Naive B cell (primary cell): ENCODE measurements around the gene CALML4. TPM values are rescaled to one million over a fixed set of nuclear protein-coding genes. Genes with fewer than 3 reads are reported as not detected.
"Not testable (repeated sequence)": the region's sequence is repeated elsewhere in the genome, so short reads cannot be mapped to it uniquely, and the experiment has no call there.

Experiments
- ATAC-seq, 2 donors: fragments of 150-1000 bp; cut with Tn5 transposase; 2 replicates each; pipeline ENCODE4 v1.10.0; 2021; ENCODE audit warnings: low read depth in 2 of 2, mild to moderate bottlenecking in 2 of 2, moderate library complexity in 2 of 2
- DNase-seq: peaks from one replicate; pipeline ENCODE4 v3.0.0; 2022
- H3K27ac Mint-ChIP-seq, 6 donors: one replicate each; pipeline ENCODE4 v1.8.0; 2020 to 2022; ENCODE audit warnings: mild to moderate bottlenecking in 6 of 6, mixed read lengths in 6 of 6, moderate library complexity in 5 of 6, inconsistent platforms in 2 of 6
- H3K27me3 Mint-ChIP-seq, 3 donors: one replicate each; pipeline ENCODE4 v1.8.0; 2021 to 2022; ENCODE audit warnings: mixed read lengths in 3 of 3, mild to moderate bottlenecking in 1 of 3
- H3K36me3 Mint-ChIP-seq, 2 donors: one replicate each; pipeline ENCODE4 v1.8.0; 2020 to 2022; ENCODE audit warnings: mixed read lengths in 2 of 2, inconsistent platforms in 1 of 2, mild to moderate bottlenecking in 1 of 2
- H3K4me1 Mint-ChIP-seq, 3 donors: one replicate each; pipeline ENCODE4 v1.8.0; 2020 to 2022; ENCODE audit warnings: mixed read lengths in 3 of 3, inconsistent platforms in 1 of 3, mild to moderate bottlenecking in 1 of 3, moderate library complexity in 1 of 3
- H3K4me3 Mint-ChIP-seq, 8 donors: one replicate each; pipeline ENCODE4 v1.8.0; 2020 to 2022; ENCODE audit warnings: mild to moderate bottlenecking in 8 of 8, mixed read lengths in 8 of 8, moderate library complexity in 8 of 8, inconsistent platforms in 2 of 8
- H3K9me3 Mint-ChIP-seq, 7 donors: one replicate each; pipeline ENCODE4 v1.8.0; 2020 to 2022; ENCODE audit warnings: mixed read lengths in 7 of 7, mild to moderate bottlenecking in 5 of 7, inconsistent platforms in 2 of 7, moderate library complexity in 1 of 7
- polyA plus RNA-seq, 6 donors: library from polyadenylated mRNA; unstranded; fragments of 300-500 nt; fragmentation: Illumina TruSeq; gene quantifications; one replicate each; pipeline ENCODE4 v1.2.3, GENCODE V29; 2021; ENCODE audit warnings: low read depth in 6 of 6

Gene CALML4
- polyA plus RNA-seq, 6 donors from 2014 or later: 0.61 TPM; not detected in 5

DNA sequence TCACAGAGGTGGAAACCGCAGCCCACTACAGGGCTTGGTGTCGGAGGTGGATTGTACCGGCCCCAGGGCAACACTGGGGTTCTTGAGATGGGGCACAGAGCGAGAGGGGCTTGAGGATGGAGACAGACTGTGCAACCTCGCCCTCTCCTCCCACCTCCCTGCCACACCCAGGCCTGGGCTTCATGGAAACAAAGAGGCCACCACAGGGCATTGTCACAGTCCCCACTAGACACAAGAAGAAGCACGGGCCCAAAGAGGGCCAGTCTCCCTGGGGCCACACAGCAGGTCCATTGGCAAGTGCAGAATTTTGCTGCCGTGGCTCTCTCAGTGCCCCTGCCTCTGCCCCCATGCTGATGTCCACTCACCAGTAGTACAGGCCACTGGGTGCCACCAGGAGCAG, 4.1 kb upstream of the CALML4 start:
- peak overlapping the region in 2 of 6 donors; percentile 25 to 86 for H3K27ac Mint-ChIP-seq
- H3K36me3 Mint-ChIP-seq: no peaks in the 10 kb centered on the region
- peaks cover 30 to 44% (median 33%) of the 10 kb centered on the region in 3 donors for H3K4me1 Mint-ChIP-seq
- H3K27me3 Mint-ChIP-seq: no peaks in the 10 kb centered on the region
- no peaks in the 10 kb centered on the region for H3K9me3 Mint-ChIP-seq
- H3K4me3 Mint-ChIP-seq: peak overlapping the region in 2 of 8 donors; percentile 60 to 61
- no peak for DNase-seq
- ATAC-seq: no peak

DNA sequence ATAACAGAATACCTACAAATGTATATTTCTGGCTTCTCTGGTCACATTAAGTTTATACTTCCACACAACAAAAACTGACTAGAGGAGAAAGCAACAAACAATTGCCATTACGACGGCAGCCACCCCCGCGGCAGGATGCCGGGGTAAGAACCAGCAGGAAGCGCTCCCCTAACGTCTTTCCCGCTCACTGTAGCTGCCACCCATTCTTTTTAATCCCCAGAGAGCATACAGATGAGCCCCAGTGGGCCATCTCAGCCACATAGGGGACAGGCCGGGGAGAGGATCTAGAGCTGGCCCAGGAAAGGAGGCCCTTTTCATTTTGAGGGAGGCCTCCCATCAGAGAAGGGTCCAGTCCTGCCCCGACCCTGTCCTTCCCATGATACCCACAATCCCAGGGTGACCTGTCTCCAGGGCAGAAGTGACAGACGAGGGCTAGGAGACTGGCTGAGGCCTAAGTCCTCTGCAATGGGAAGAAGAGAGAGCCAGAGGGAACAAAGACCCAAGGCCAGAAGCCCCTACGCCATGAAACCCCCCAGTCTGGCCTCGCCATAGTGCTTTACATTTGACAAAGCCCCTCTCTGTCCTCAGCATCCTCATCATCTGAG, 3.6 kb upstream of the CALML4 start:
- Mint-ChIP-seq H3K9me3 (no peaks in the 10 kb centered on the region), H3K27ac (peak overlapping the region in 4 of 6 donors; percentile 62 to 86 (median 74)), H3K4me3 (peak overlapping the region in 6 of 8 donors; percentile 8 to 44 (median 29)), H3K36me3 (no peaks in the 10 kb centered on the region), H3K4me1 (peaks cover 30 to 44% (median 33%) of the 10 kb centered on the region in 3 donors), H3K27me3 (no peaks in the 10 kb centered on the region)
- peak in 1 of 2 donors; percentile 11 for ATAC-seq
- DNase-seq: no peak

DNA sequence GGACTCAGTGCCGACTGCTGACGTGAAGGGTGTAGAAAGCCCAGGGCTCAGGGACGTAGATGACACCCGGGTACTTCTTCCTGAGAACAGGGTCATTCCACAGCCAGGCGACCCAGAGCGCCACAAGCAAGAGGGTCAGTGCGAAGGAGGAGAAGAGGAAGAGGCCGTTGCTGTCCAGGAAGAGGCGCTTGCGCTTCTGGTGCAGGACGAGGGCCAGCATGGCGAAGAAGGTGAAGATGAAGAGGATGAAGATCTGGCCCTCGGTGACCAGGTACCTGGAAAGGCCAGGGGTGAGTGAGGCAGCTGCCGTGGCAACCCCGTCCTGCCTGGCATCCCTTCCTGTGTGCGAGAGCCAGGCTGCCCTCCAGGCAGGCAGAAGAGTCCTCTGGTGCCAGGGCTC, 3.0 kb upstream of the CALML4 start:
- Mint-ChIP-seq H3K4me3 (peak overlapping the region in 2 of 8 donors; percentile 29 to 71), H3K9me3 (no peaks in the 10 kb centered on the region), H3K27ac (peak overlapping the region in 3 of 6 donors; percentile 48 to 86 (median 49)), H3K36me3 (no peaks in the 10 kb centered on the region), H3K4me1 (peaks cover 30 to 44% (median 33%) of the 10 kb centered on the region in 3 donors), H3K27me3 (no peaks in the 10 kb centered on the region)
- DNase-seq (no peak), ATAC-seq (no peak)

DNA sequence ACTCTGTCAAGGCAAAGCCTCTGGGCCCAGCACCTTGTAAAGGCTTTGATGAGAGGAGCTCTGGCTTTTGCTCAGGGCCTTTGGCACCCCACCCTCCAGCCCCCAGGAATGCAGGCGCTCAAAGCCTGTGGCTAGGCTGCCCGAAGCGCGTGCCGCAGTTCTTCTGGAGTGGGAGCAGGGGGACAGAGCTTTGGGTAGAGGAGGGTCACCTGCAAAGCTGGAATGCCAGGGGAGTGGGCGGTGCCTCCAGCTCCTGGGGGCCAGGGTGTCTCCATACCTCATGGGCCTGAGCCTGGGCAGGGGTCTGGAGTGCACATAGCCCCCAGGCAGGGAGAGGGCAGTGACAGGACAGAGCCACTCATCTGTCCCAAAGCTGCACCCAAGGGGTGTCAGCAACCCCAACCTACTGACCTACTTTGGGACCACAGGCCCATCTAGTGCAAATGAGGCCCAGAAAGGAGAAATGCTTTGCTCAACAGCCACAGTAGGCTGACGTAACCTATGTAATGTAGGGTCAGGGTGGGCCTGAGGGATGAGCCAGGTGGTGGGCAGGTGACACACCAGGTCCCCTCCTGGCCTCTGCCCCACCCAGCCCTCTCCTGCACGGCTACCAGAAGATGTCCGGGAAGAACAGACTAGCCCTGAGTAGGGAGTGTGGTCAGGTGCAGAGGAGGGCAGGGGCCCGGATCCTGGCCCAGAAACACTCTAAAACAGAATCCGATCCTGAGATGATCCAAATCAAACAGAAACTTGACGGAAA, 2.2 kb upstream of the CALML4 start:
- no peak overlapping the region for H3K4me3 Mint-ChIP-seq
- H3K27me3 Mint-ChIP-seq: no peaks in the 10 kb centered on the region
- no peaks in the 10 kb centered on the region for H3K9me3 Mint-ChIP-seq
- DNase-seq (no peak), ATAC-seq (no peak)
- H3K36me3 Mint-ChIP-seq: no peaks in the 10 kb centered on the region
- H3K27ac Mint-ChIP-seq: peak overlapping the region in 2 of 6 donors; percentile 29 to 47
- H3K4me1 Mint-ChIP-seq: peaks cover 30 to 44% (median 33%) of the 10 kb centered on the region in 3 donors

DNA sequence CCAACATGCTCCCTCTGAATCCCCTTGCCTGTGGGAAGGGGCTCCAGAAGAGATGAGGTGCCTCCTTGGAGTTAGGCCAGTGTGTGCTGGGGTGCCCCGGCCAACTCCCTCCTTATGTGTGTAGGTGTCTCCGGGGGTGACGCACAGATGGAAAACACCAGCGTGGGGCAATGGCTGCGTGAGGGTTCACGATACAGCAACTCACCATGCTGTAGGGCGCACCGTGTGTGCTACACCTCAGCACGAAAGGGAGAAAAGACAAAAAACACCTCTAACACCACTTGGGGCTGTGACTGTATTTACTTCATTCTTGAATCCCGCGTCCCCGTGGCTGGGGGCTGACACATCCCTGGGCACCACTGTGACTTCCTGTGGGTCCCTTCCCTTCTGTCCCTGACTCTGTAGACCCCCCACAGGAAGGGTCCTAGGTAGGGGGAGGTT, 1.6 kb upstream of the CALML4 start:
- H3K4me3 Mint-ChIP-seq: no peak overlapping the region
- no peaks in the 10 kb centered on the region for H3K9me3 Mint-ChIP-seq
- H3K4me1 Mint-ChIP-seq: peaks cover 30 to 47% (median 33%) of the 10 kb centered on the region in 3 donors
- ATAC-seq: no peak
- H3K36me3 Mint-ChIP-seq: no peaks in the 10 kb centered on the region
- H3K27ac Mint-ChIP-seq: peak overlapping the region in 1 of 6 donors; percentile 77
- no peak for DNase-seq
- H3K27me3 Mint-ChIP-seq: no peaks in the 10 kb centered on the region

DNA sequence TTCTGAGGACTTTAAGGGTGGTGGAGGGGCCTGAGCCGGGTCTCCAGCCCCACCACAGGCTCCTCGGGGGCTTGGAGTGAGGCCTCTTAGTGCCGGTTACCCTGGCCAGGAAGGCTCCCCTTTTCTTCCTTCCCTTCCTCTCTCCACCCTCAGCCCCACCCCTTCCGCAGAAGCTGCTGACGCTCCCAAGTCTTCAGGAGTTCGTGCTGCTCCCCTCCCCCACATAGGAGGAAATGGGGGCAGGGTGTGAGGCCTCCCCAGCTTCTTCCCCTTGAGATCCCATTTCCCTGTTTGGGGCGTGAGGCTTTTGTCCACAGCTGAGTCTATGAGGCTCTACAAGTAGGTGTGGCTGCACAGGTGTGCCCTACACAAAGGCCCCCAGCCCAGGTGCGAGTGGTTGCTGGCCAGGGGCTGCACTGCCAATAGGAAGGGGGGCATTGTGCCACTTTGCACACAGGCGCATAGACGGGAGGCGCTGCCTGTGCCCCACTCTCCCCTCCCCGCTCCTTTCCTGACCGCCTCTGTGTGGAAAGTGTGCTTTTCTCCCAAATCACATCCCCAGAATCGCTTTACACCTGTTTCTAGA, 915 bp upstream of the CALML4 start:
- ATAC-seq (no peak), DNase-seq (no peak)
- Mint-ChIP-seq H3K27ac (peak overlapping the region in 2 of 6 donors; percentile 56 to 77), H3K9me3 (no peaks in the 10 kb centered on the region), H3K36me3 (no peaks in the 10 kb centered on the region), H3K4me1 (peaks cover 27 to 49% (median 33%) of the 10 kb centered on the region in 3 donors), H3K4me3 (peak overlapping the region in 1 of 8 donors; percentile 5), H3K27me3 (no peaks in the 10 kb centered on the region)

DNA sequence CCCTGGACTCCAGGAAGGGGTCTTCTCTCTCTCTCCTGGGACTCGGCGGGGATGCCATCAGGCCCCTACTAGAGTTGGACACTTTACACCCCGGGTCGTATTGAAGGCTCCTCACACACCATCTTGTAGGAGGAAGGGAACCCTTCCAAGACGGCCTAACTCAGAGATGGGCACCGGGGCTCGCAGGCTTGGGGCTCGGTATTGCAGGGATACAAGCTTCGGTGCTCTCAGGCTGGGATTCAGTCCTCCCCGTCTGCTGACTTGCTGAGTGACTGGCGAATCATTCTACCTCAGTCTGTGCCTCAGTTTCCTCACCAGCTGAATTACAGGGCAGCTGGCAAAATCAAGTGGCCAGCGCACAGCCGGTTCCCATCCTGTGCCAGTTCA, 419 bp upstream of the CALML4 start:
- Mint-ChIP-seq H3K4me3 (peak overlapping the region in 1 of 8 donors; percentile 25), H3K9me3 (no peaks in the 10 kb centered on the region), H3K36me3 (no peaks in the 10 kb centered on the region), H3K4me1 (peaks cover 27 to 44% (median 29%) of the 10 kb centered on the region in 3 donors), H3K27me3 (no peaks in the 10 kb centered on the region), H3K27ac (peak overlapping the region in 1 of 6 donors; percentile 57)
- no peak for ATAC-seq
- DNase-seq: no peak

DNA sequence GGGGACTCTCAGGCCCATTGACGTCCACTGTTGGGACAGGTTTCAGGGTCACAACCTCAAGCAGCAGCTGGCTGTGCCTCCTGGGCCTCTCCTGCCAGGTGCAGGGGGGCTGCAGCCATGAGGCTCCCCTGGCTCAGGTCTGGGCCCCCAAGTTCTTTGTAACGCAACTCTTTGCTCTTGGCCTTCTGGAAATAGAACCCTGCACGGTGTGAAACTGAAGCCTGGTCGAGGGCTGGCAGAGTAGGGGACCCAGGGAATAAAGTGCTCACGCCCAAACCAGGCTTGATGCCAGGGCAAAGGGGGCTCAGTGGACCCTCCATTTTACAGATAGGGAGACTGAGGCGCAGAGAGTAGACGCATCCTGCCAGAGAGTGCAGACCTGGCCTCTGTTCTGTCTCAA, 771 bp downstream of the CALML4 start:
- no peak overlapping the region for H3K27ac Mint-ChIP-seq
- H3K9me3 Mint-ChIP-seq: no peaks in the 10 kb centered on the region
- H3K27me3 Mint-ChIP-seq: no peaks in the 10 kb centered on the region
- no peak overlapping the region for H3K4me3 Mint-ChIP-seq
- ATAC-seq (no peak), DNase-seq (no peak)
- H3K36me3 Mint-ChIP-seq: no peaks in the 10 kb centered on the region
- H3K4me1 Mint-ChIP-seq: peaks cover 18 to 32% (median 19%) of the 10 kb centered on the region in 3 donors

DNA sequence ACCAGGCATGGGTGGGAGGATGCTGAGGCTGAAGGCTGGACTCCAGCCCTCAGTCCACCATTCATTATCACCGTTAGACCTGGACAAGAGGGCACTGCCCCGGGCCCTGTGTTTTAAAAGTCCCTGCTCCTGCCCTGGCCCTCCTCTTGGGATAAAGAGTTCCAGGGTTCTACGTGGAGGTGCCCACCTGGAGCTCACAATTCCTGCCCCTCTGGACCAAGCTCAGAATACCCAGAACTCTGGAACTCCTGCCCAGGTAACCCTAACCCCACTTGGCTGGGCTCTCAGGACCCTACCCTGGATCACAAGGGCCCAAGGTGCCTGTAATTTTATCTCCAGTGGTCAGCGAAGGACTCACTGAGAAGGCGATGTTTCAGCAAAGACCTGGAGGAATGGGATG, 1.2 kb downstream of the CALML4 start:
- Mint-ChIP-seq H3K4me3 (no peak overlapping the region), H3K36me3 (no peaks in the 10 kb centered on the region), H3K27me3 (no peaks in the 10 kb centered on the region), H3K27ac (no peak overlapping the region), H3K4me1 (peaks cover 15 to 28% (median 15%) of the 10 kb centered on the region in 3 donors), H3K9me3 (no peaks in the 10 kb centered on the region)
- DNase-seq (no peak), ATAC-seq (no peak)

DNA sequence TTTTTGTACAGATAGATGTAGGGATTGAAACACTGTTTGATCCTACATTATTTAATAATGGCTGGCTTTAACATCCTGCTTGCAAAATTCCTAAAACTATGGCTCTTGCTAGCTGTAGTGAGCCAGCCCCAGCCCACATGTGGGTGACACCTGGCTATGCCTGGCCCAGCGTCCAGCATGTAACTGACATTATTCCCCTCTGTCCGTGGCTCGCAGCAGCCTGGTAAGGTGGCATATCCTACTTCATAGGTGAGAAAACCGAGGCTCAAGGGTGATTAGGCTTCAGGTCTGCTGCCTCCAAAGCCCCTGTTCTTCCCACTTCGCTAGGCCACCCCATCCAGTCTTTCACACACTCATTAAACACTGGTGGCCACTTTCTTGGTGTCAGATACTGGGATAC, 1.6 kb downstream of the CALML4 start:
- ATAC-seq (no peak), DNase-seq (no peak)
- H3K27ac Mint-ChIP-seq: no peak overlapping the region
- no peaks in the 10 kb centered on the region for H3K9me3 Mint-ChIP-seq
- no peaks in the 10 kb centered on the region for H3K27me3 Mint-ChIP-seq
- H3K4me3 Mint-ChIP-seq: no peak overlapping the region
- no peaks in the 10 kb centered on the region for H3K36me3 Mint-ChIP-seq
- H3K4me1 Mint-ChIP-seq: peaks cover 10 to 24% (median 10%) of the 10 kb centered on the region in 3 donors

DNA sequence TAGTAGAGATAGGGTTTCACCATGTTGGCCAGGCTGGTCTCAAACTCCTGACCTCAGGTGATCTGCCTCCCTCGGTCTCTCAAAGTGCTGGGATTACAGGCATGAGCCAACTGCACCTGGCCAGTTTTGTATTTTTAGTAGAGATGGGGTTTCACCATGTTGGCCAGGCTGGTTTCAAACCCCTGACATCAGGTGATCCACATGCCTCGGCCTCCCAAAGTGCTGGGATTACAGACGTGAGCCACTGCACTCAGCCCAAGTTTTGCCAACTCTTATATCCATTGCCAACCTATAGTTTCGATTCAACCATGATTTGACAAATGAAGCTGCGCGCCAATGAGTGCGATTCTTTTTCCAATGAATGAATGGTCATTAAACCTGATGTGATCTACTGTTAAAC, 2.1 kb downstream of the CALML4 start:
- H3K4me3 Mint-ChIP-seq, DNase-seq, H3K27me3 Mint-ChIP-seq, ATAC-seq, H3K9me3 Mint-ChIP-seq, H3K36me3 Mint-ChIP-seq, H3K27ac Mint-ChIP-seq: not testable (repeated sequence)
- peaks cover 6 to 19% (median 6%) of the 10 kb centered on the region in 3 donors for H3K4me1 Mint-ChIP-seq

DNA sequence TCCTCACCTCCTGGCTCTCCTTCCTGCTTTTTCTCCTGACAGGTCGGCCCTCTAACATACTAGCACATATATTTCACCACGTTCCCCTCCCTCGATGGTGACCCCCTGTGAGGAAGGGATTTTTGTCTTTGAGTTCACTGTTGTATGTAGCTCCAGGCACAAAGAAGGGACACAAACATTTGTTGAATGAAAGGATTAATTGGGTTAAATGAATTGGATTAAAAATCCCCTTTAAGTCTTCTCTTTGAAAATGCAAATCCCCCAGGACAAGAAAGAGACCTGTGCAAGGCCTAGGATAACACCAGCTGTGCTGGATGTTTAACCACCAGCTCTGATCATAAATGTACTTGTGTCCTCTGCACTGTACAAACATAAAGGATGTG, 3.3 kb downstream of the CALML4 start:
- ATAC-seq: no peak
- no peaks in the 10 kb centered on the region for H3K36me3 Mint-ChIP-seq
- H3K27ac Mint-ChIP-seq: peak overlapping the region in 4 of 6 donors; percentile 14 to 74 (median 50)
- no peak for DNase-seq
- H3K4me3 Mint-ChIP-seq: no peak overlapping the region
- H3K27me3 Mint-ChIP-seq: no peaks in the 10 kb centered on the region
- peaks cover 5 to 17% (median 6%) of the 10 kb centered on the region in 3 donors for H3K4me1 Mint-ChIP-seq
- no peaks in the 10 kb centered on the region for H3K9me3 Mint-ChIP-seq

DNA sequence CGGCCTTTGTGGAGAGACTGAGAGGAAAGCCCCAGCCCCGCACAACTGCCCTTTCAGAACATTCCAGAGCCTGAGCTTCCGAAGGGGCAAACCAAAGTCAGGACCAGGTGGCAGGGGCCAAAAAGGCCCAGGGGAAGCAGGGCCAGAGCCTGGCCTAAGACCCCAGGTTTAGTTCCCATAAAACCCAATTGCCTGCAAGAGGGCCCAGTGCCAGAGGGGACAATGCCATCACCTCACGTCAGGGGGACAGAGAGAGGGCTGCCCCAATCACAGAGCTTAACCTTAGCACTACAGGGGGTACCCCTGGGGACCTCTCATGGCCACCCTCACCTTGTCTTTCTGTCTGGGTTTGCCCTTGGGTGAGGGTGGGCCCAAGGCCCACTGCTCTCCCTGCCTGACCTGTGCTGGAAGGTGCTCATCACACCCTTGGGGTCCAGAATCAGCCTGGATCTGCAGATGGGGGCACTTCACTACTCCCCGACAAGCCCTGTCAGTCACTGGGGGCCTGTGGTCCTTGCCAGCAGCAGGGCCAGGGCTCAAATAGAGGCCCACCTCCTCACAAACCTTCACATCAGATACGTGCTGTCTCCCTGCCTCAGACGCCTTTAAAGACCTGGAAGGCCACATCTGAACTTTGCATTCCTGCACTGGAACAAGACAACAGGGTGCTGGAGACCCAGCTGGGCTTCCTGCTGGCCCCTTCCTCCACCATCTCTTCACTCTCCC, 3.8 kb downstream of the CALML4 start:
- no peaks in the 10 kb centered on the region for H3K9me3 Mint-ChIP-seq
- H3K4me3 Mint-ChIP-seq: no peak overlapping the region
- H3K36me3 Mint-ChIP-seq: no peaks in the 10 kb centered on the region
- H3K27ac Mint-ChIP-seq: peak overlapping the region in 4 of 6 donors; percentile 7 to 45 (median 19)
- H3K27me3 Mint-ChIP-seq: no peaks in the 10 kb centered on the region
- DNase-seq (no peak), ATAC-seq (no peak)
- H3K4me1 Mint-ChIP-seq: peaks cover 4 to 15% (median 5%) of the 10 kb centered on the region in 3 donors
